NCI-H82 (cell line): ENCODE results near the gene SMG9.

Source experiments
- DNase-seq: peaks from one replicate; lab custom pipeline; 2025; lab: John Stamatoyannopoulos, UW

The SMG9 gene

GRCh38 chr19:43752287-43752875, 2.4 kb downstream of the SMG9 start:
- DNase-seq, result no peak

GRCh38 chr19:43751466-43752220, 3.1 kb downstream of the SMG9 start:
- DNase-seq, result no peak

GRCh38 chr19:43749898-43750297, 4.9 kb downstream of the SMG9 start:
- no peak for DNase-seq

GRCh38 chr19:43749152-43749551, 5.6 kb downstream of the SMG9 start:
- no peak for DNase-seq

GRCh38 chr19:43748685-43749084, 6.1 kb downstream of the SMG9 start:
- DNase-seq, result no peak

GRCh38 chr19:43748205-43748594, 6.6 kb downstream of the SMG9 start:
- no peak for DNase-seq

- DNase-seq, result no peak
Measured at GRCh38 chr19:43747557-43748204, 7.1 kb downstream of the SMG9 start.

GRCh38 chr19:43743059-43743458, 11.7 kb downstream of the SMG9 start:
- DNase-seq, result no peak

- no peak for DNase-seq
Measured at GRCh38 chr19:43741075-43741825, 13.5 kb downstream of the SMG9 start.

- DNase-seq, result no peak
Measured at GRCh38 chr19:43739439-43740235, 15.1 kb downstream of the SMG9 start.

GRCh38 chr19:43738780-43739211, 16.0 kb downstream of the SMG9 start:
- DNase-seq, result no peak

- DNase-seq, result no peak
Measured at GRCh38 chr19:43735957-43736356, 18.8 kb downstream of the SMG9 start.

GRCh38 chr19:43735013-43735412, 19.7 kb downstream of the SMG9 start:
- DNase-seq, result no peak

- no peak for DNase-seq
Measured at GRCh38 chr19:43731846-43732245, 22.9 kb downstream of the SMG9 start.

GRCh38 chr19:43731346-43731745, 23.4 kb downstream of the SMG9 start:
- DNase-seq, result no peak

GRCh38 chr19:43729919-43730318, 24.8 kb downstream of the SMG9 start:
- DNase-seq, result no peak

GRCh38 chr19:43727593-43727853, 27.2 kb downstream of the SMG9 start:
- DNase-seq, result no peak

GRCh38 chr19:43726736-43727592, 27.8 kb downstream of the SMG9 start:
- no peak for DNase-seq

GRCh38 chr19:43725468-43725867, 29.3 kb downstream of the SMG9 start:
- DNase-seq, result no peak

GRCh38 chr19:43724896-43725295, 29.9 kb downstream of the SMG9 start:
- no peak for DNase-seq

GRCh38 chr19:43723588-43723987, 31.2 kb downstream of the SMG9 start:
- no peak for DNase-seq
